ENCODE measurements around the gene SFXN5. TPM values are rescaled to one million over a fixed set of nuclear protein-coding genes. Genes with fewer than 3 reads are reported as not detected.

SFXN5 gene
- total and polyA plus RNA-seq, 2 of the 8 experiments (the other 6 are each of a cell fraction or from before 2014, with no cell fraction given) = 29.3 to 33.1 TPM

DNA sequence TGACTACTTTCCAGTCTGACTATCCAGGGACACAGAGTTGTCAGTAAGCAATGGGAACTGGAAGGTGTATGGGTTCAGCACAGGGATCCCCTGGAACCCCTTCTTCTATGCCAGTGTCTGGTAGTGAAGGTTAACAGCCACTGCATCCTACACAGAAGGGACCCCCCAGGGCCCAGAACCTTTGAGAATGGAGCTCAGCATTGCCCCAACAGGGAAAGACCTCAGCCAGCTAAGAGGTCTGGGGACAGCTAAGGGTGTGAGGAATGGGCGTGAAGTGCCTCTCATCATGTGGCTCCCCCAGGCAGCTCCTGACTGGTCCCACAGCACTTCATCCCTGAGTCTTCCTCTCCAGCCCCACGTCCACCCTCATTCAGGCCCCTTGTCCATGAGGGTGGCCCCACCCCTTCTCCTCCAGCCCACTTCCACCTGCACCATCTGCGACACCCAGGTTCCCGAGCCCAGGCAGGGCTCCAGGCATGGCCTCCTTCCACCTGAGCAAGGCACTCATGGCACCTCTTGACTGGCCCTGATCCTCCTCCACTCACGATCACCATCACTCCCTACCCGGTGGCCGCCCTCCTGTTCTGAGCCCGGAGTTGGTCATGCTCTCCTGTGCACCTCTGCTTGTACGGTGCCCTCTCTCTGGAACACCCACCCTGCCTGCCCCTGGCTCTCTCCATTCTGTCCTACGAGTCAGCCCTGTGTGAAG lies 77.1 kb downstream of the SFXN5 start:
- no peaks in the 10 kb centered on the region for H3K79me2 ChIP-seq (ENCODE audit: control insufficient read depth in 1 of 2, insufficient read depth in 2 of 2, low read length in 2 of 2)
- H3K23ac ChIP-seq (ENCODE audit: insufficient read length) = no peak overlapping the region
- H3K27me3 ChIP-seq (replicated peaks in 1 of 4; ENCODE audit: control insufficient read depth in 3 of 4, extremely low read depth in 1 of 4, insufficient read depth in 3 of 4, low read length in 3 of 4) = no peaks in the 10 kb centered on the region; a peak in 3 of 7 replicates
- H3K14ac ChIP-seq (ENCODE audit: insufficient read length) = no peak overlapping the region
- no peak overlapping the region for H3K18ac ChIP-seq (ENCODE audit: extremely low read depth, low read length)
- H4K5ac ChIP-seq (ENCODE audit: insufficient read length, low read depth, low read length) = no peak overlapping the region
- no peak for FAIRE-seq
- no peak for TF ChIP-seq CREB1 (IDR thresholded peaks at IDR 0.05)
- TF ChIP-seq KDM5A (IDR thresholded peaks at IDR 0.05; ENCODE audit: low read length) = no peak
- TF ChIP-seq RXRA (IDR thresholded peaks at IDR 0.05; ENCODE audit: insufficient read depth, low read depth, low read length) = no peak
- TF ChIP-seq MAFK (IDR thresholded peaks at IDR 0.05; ENCODE audit: low read depth, low read length) = no peak
- TF ChIP-seq RAD21 (IDR thresholded peaks at IDR 0.05 in 1 of 2, conservative IDR thresholded peaks at IDR 0.05 in 1 of 2; ENCODE audit: low read depth in 2 of 2, low read length in 2 of 2) = no peak
- no peak for TF ChIP-seq KDM1A (IDR thresholded peaks at IDR 0.05; ENCODE audit: borderline replicate concordance, low read length)
- no peak for TF ChIP-seq POLR2A (IDR thresholded peaks at IDR 0.05; ENCODE audit: control extremely low read depth in 1 of 2, low read depth in 2 of 2, low read length in 2 of 2)
- TF ChIP-seq TEAD4 (IDR thresholded peaks at IDR 0.05; ENCODE audit: low read depth, low read length) = no peak
- TF ChIP-seq EGR1 (IDR thresholded peaks at IDR 0.05; ENCODE audit: borderline replicate concordance, low read depth, low read length) = no peak
- TF ChIP-seq NANOG (IDR thresholded peaks at IDR 0.05; ENCODE audit: insufficient read depth, low read depth, low read length, poor library complexity, severe bottlenecking) = no peak
- no peak overlapping the region for H3K9ac ChIP-seq (replicated peaks in 1 of 4; ENCODE audit: extremely low read depth in 1 of 4, low read depth in 3 of 4, low read length in 3 of 4)
- peak overlapping the region; percentile 51 for H4K91ac ChIP-seq (replicated peaks; ENCODE audit: insufficient read length, low read length)
- ChIA-PET POLR2A (ENCODE audit: partially characterized antibody) (interaction anchor here (0.6 to 1.2 kb wide), 2 partner anchors 11 to 134 kb away, joined by 3 read pairs; no protein-coding TSS in a partner anchor), CTCF (ENCODE audit: partially characterized antibody) (interaction anchor here (0.9 to 9.0 kb wide), 28 partner anchors 10 to 256 kb away, joined by 3 to 86 read pairs (median 6); partner anchors contain the start of gene SPR)
- H2BK15ac ChIP-seq (ENCODE audit: low read length) = no peak overlapping the region
- no peak overlapping the region for H2AK5ac ChIP-seq (ENCODE audit: low read depth, low read length)
- H3K4ac ChIP-seq (replicated peaks; ENCODE audit: insufficient read length, low read depth, low read length) = no peak overlapping the region
- peaks cover 0 to 2% (median 0%) of the 10 kb centered on the region in 4 experiments; a peak in 3 of 7 replicates for H3K4me1 ChIP-seq (replicated peaks in 1 of 4; ENCODE audit: control insufficient read depth in 3 of 4, insufficient read depth in 4 of 4, low read length in 3 of 4)
- H3K4me3 ChIP-seq (ENCODE audit: extremely low read depth in 1 of 4, insufficient read depth in 2 of 4, low read depth in 3 of 4, low read length in 4 of 4) = no peak overlapping the region
- H4K8ac ChIP-seq (ENCODE audit: extremely low read depth, insufficient read depth, low read length) = no peak overlapping the region; the same call in 1 of the 2 replicates
- no peak overlapping the region for H2BK120ac ChIP-seq (replicated peaks; ENCODE audit: low read depth, low read length)
- 87% methylated on average over 10 of the region's 10 CpGs; no CpG with 5 or more reads in 1 of the 2 experiments for WGBS, 2 experiments (ENCODE audit: extremely low coverage in 1 of 2, insufficient coverage in 1 of 2, insufficient read length in 1 of 2, insufficient replicate concordance in 2 of 2, low coverage in 1 of 2, low lambda C conversion rate in 2 of 2, missing lambda C conversion rate in 1 of 2)
- H3K23me2 ChIP-seq (ENCODE audit: low read depth, low read length) = no peaks in the 10 kb centered on the region
- H3K79me1 ChIP-seq (ENCODE audit: low read depth, low read length) = no peaks in the 10 kb centered on the region
- no peak overlapping the region for H2BK20ac ChIP-seq (ENCODE audit: low read length)
- no peaks in the 10 kb centered on the region for H3K9me3 ChIP-seq (ENCODE audit: insufficient read depth in 2 of 2, low read depth in 1 of 2, low read length in 1 of 2)
- H2BK12ac ChIP-seq (ENCODE audit: low read depth, low read length) = no peak overlapping the region
- no peak overlapping the region for H3K4me2 ChIP-seq (ENCODE audit: insufficient read depth in 1 of 2, low read depth in 2 of 2, low read length in 2 of 2)
- H4K20me1 ChIP-seq (replicated peaks in 1 of 2; ENCODE audit: control insufficient read depth in 1 of 2, insufficient read depth in 2 of 2, low read length in 2 of 2) = peaks cover 0 to 2% of the 10 kb centered on the region in 2 experiments
- no peak overlapping the region for H3K27ac ChIP-seq (ENCODE audit: low read depth, low read length)
- H3K36me3 ChIP-seq (ENCODE audit: control insufficient read depth in 2 of 4, insufficient read depth in 4 of 4, low read length in 3 of 4) = no peaks in the 10 kb centered on the region
- H2BK5ac ChIP-seq (ENCODE audit: low read depth, low read length) = 0 out of 2 replicates have a peak overlapping the region, but pooled peaks have one; percentile 24
- peak in 1 of 2 experiments; percentile 41 for DNase-seq (ENCODE audit: low read depth in 1 of 2, low spot score in 2 of 2)
- no peak overlapping the region for H3K56ac ChIP-seq (replicated peaks; ENCODE audit: insufficient read length, low read depth, low read length)
- H2AFZ ChIP-seq (ENCODE audit: low read length) = no peak overlapping the region
